Bone marrow (tissue), 2 donors: ENCODE results near the gene MTF2.
A peak's percentile ranks its signal among the peaks of the same experiment; 100 is the strongest.
"Not testable (repeated sequence)": the region's sequence is repeated elsewhere in the genome, so short reads cannot be mapped to it uniquely, and the experiment has no call there.

Source experiments
- DNase-seq, 2 donors: peaks; one replicate each; lab custom pipeline; 2025; lab: John Stamatoyannopoulos, UW

Gene MTF2

GRCh38 chr1:93143136-93143535 is 64.1 kb downstream of the MTF2 start:
- DNase-seq: no peak

DNA sequence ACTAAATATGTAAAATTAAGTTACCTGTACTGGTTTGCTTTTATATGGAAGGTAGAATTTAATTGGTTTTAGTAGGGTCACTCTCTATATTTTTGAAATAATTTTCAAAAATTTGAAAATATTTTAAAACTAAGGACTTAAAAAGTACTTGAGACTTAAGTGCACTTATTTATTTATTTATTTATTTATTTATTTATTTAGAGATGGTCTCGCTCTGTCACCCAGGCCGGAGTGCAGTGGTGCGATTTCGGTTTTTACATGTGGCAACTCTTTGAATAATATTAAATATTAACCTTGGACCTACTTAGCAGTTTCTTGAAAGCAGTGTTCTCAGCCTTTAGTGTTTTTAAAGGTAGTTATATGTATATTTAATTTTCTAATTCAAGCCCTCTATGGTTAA is 64.7 kb downstream of the MTF2 start:
- DNase-seq: no peak

- no peak for DNase-seq
These were observed 68.9 kb downstream of the MTF2 start for GRCh38 chr1:93148001-93148400.

- no peak for DNase-seq
These were observed 71.6 kb downstream of the MTF2 start for GRCh38 chr1:93150729-93151128.

DNA sequence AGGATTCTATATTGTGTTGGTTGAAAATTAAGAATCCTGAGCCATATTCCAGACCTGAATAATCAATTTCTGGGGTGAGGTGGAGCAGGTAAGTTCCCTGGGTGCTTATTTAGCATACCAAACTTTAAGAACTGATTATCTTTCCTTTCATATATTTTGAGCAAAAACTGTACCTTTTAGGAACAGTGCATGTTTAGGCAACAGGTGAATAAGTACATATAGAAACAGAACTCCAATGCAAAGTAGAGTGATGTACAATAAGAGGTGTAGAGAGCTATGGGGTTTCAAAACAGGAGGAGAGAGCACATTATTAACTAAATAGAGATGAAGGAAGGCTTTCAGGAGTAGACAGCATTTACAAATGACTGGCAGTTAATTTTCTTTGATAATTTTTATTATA is 72.4 kb downstream of the MTF2 start:
- no peak for DNase-seq

- DNase-seq: no peak
These were observed 73.8 kb downstream of the MTF2 start for GRCh38 chr1:93152835-93153234.

DNA sequence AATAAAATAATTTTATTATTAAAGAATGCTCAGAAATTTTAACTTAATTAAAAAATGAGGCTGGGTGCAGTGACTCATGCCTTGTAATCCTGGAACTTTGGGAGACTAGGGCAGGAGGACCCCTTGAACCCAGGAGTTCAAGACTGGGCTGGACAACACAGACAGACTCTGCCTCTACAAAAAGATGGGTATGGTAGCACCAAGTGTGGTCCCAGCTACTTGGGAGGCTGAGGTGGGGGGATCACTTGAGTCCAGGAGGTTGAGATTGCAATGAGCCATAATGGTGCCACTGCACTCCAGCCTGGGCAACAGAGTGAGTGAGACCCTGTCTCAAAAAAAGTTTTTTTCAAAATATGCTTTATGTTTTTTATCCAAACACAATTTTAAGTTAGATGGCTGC is 75.8 kb downstream of the MTF2 start:
- DNase-seq: no peak

GRCh38 chr1:93155335-93155734 is 76.3 kb downstream of the MTF2 start:
- no peak for DNase-seq

DNA sequence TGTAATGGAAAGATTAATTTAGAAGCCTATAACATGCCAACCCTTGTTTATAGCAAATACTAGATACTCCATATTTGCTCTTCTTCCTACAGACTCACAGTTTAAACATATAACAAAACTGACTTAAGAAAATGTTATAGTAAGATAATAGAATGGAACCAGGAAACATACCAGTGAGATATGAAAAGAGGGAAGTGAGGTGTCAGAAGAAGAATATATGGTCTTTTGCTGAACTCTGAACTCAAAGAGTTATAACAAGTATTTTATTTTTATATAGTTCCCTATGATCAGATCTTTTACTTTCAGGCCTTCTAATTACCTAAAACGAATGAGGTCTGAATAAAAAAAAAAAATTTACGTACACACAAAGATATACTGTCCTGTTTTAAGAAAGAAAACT is 80.3 kb downstream of the MTF2 start:
- DNase-seq: peak in 1 of 2 donors; percentile 28

DNA sequence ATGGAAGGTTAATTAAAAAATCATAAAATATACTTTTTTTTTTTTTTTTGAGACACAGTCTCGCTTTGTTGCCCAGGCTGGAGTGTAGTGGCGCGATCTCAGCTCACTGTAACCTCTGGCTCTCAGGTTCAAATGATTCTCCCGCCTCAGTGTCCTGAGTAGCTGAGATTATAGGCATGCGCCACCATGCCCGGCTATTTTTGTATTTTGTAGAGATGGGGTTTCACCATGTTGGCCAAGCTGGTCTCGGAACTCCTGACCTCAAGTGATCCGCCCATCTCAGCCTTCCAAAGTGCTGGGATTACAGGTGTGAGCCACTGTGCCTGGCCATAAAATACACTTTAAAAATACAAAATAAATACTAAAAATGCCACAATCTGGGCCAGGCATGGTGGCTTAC is 84.2 kb downstream of the MTF2 start:
- DNase-seq: not testable (repeated sequence)

DNA sequence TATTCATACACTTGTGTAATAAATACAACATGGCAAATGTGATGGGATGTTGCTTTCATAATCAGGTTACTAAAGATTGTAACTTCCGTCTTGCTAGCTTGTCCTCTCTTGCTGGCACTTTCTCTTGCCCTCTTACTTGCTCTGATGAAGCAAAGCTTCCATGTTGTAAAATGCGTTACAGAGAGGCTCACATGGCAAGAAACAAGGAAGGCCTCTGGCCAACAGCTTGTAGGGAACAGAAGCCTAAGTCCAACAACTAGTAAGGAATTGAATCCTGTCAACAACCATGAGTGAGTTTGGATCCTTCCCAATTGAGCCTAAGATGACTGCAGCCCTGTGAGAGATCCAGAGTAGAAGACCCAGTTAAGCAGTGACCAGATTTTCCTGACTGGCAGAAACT is 85.7 kb downstream of the MTF2 start:
- no peak for DNase-seq

DNA sequence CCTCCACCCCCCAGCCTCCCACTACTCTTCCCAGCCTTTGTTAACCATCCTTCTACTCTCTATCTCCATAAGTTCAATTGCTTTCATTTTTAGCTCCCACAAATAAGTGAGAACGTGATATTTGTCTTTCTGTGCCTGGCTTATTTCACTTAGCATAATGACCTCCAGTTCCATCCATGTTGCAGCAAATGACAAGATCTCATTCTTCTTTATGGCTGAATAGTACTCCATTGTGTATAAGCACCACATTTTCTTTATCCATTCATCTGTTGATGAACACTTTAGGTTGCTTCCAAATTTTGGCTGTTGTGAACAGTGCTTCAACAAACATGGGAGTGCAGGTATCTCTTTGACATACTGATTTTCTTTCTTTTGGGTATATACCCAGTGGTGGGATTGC is 86.8 kb downstream of the MTF2 start:
- not testable (repeated sequence) for DNase-seq

GRCh38 chr1:93167006-93167405 is 87.9 kb downstream of the MTF2 start:
- DNase-seq: no peak

GRCh38 chr1:93170141-93170678 is 91.1 kb downstream of the MTF2 start:
- DNase-seq: not testable (repeated sequence)

GRCh38 chr1:93171549-93172034 is 92.5 kb downstream of the MTF2 start:
- no peak for DNase-seq

GRCh38 chr1:93172778-93173177 is 93.7 kb downstream of the MTF2 start:
- no peak for DNase-seq

- not testable (repeated sequence) for DNase-seq
These were observed 95.6 kb downstream of the MTF2 start for GRCh38 chr1:93174638-93175037.

GRCh38 chr1:93177991-93178390 is 98.9 kb downstream of the MTF2 start:
- no peak for DNase-seq

GRCh38 chr1:93178418-93178817 is 99.3 kb downstream of the MTF2 start:
- DNase-seq: no peak

GRCh38 chr1:93179886-93180722 is 101.0 kb downstream of the MTF2 start, which contains the start of gene TMED5:
TMED5 (minus strand) TSS chr1:93180413; CDS start chr1:93180242, 171 bp downstream.
- DNase-seq: peak; percentile 91 to 95

DNA sequence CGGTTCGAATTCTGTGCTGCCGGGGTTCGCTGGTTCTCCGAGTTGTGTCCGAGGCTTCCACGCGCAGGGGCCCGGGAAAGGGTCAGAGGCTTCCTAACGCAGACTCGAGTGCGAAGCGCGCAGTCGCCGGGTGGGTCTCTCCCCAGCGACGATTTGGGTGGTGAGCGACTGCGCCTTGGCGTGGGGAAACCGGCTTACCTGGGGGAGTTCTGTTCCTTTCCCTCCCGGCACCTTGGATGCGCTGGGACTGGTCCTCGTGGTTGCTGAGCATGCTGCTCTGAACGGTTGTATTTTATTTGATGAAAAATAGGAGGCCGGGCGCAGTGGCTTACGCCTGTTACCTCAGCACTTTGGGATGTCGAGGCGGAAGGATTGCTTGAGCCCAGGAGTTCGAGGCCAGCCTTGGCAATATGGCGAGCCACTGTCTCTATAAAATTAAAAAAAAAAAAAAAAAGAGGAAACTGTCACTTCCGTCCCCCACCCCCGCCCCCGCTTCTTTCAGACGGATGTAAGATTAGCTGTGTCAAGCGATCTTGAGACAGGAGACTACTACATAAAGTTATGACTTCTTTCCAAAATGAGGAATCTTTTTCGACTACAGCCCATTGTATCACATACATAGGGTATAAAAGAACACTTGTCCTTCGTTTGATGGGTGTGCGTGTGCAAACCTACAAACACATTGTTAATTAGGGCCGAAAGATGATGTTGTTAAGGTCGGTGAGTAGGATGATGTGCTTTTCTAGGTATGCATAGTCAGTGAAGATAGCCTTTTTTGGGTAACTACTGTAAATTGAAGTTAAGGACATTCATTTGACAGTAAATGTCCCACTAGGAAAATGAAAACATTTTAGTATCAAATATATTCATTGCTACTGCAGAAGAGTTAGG is 101.9 kb downstream of the MTF2 start, which contains the start of gene CCDC18:
CCDC18 (plus strand) TSS at position 2 of the 891 bp plus-strand sequence. CDS start 2,638 bp downstream, outside the sequence.
- peak in 1 of 2 donors; percentile 72 for DNase-seq

GRCh38 chr1:93186667-93187066 is 107.6 kb downstream of the MTF2 start:
- peak in 1 of 2 donors; percentile 74 for DNase-seq
